GM18861 (cell line): Measurements from ENCODE around the gene POLD2.

Experiments
- ATAC-seq: cut with Tn5 transposase; IDR thresholded peaks from one replicate; pipeline ENCODE4 v1.9.1; 2021; ENCODE audit not compliant: unreplicated experiment

POLD2 gene

DNA sequence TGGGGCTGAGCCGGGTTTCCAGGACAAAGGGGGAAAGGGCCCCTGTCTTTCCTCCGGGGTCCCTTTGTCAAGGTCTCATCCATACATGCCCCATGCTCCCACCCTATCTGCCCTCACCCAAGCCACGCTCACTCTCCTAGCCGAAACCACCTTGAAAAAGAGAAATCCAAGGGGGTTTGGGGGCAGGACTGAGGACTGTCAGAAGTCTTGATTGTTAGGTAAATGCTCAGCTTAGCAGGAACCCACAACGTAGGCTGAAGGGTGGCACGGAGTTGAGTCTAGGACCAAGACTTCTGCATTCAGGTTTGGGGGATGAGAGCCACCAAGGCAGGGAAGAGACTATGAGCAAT is 57.3 kb downstream of the POLD2 start:
- ATAC-seq: no peak

DNA sequence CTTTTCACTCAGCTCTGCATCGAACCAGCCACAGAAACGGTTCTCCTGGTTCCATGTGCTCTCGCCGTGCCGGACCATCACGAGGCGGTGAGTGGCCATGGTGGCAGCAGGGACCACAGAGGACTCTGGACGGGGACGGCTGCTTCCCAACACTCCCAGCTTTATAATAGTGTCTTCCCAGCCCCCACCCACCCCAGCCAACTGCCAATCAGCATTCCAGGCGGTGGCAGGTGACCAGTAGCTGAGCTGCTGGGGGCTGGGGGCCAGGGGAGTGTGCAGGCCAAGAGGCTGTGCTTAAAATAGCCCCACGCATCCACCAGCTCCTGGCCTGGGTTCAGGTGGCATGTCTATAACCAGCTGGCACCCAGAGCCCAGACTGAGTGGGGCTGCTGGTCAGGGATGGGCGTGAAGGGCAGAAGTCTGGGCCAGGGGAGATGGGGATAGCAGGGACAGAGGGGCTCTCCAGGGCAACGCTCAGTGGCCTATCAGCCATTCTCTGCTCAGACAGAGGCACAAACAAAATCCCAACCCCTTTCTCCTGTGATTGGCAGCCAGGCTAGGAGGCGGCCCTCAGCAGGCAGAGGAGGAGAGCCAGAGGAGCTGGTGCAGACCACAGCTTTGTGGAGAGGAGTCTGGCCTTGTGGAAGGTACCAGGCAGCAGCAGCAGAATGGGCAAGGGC is 57.8 kb downstream of the POLD2 start, which contains the start of gene PGAM2:
Gene PGAM2, minus strand, starts transcription at position 137 of the 680 bp plus-strand sequence. Its CDS starts 38 bp downstream, at position 99.
- no peak for ATAC-seq

DNA sequence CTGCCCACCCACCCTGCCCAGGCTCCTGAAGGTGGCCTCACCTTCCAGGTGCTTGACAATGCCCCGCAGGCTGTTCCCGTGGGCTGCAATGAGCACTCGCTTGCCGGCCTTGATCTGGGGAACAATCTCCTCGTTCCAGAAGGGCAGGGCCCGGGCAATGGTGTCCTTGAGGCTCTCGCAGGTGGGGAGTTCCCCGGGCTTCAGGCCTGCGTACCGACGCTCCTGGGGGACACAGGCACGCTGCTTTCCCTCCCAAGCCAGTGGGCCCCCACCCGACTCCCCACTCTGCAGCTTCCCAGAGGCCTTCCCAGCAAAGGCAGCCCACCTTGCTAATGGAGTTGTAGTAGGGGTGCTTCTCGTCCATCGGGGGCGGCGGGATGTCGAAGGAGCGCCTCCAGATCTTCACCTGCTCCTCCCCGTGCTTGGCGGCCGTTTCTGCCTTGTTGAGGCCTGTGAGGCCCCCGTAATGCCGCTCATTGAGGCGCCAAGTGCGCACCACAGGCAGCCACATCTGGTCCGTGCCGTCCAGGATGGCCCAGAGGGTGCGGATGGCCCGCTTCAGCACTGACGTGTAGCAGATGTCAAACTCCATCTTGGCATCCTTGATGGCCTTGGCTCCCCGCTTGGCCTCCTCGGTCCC is 58.4 kb downstream of the POLD2 start:
- ATAC-seq: no peak
